ENCODE measurements around the gene TBX10. TPM values are rescaled to one million over a fixed set of nuclear protein-coding genes. Genes with fewer than 3 reads are reported as not detected.

Gene TBX10
- total RNA-seq, 1 experiment from 2014 or later = not detected

- Mint-ChIP-seq H3K4me1 (peaks cover 14 to 16% of the 10 kb centered on the region in 2 experiments), H3K4me3 (no peak overlapping the region), H3K9me3 (peaks cover 18 to 19% of the 10 kb centered on the region in 2 experiments), H3K36me3 (ENCODE audit: insufficient read depth in 1 of 3, low read depth in 3 of 3) (peaks cover 2 to 15% (median 6%) of the 10 kb centered on the region in 3 experiments; a peak in 5 of 7 replicates), H3K27ac (no peak overlapping the region), H3K27me3 (ENCODE audit: low read depth) (peaks cover 4% of the 10 kb centered on the region)
- Histone ChIP-seq H3K79me1 (ENCODE audit: insufficient read depth, low read depth, low read length, poor library complexity, severe bottlenecking) (no peaks in the 10 kb centered on the region), H3K18ac (ENCODE audit: insufficient read length, low read depth, low read length) (no peak overlapping the region), H3K56ac (ENCODE audit: insufficient read length, low read depth, low read length) (no peak overlapping the region), H3K23me2 (ENCODE audit: insufficient read length, low read depth, low read length, poor library complexity, severe bottlenecking) (no peaks in the 10 kb centered on the region), H2AK5ac (ENCODE audit: insufficient read length, low read length) (no peak overlapping the region), H3K27me3 (ENCODE audit: insufficient read depth, low read length) (no peaks in the 10 kb centered on the region), H4K20me1 (ENCODE audit: control insufficient read depth, insufficient read depth, insufficient read length) (peaks cover 3% of the 10 kb centered on the region), H3K9ac (ENCODE audit: extremely low read depth, insufficient read length, low read length) (no peak overlapping the region), H2BK12ac (ENCODE audit: insufficient read length, low read depth, low read length) (no peak overlapping the region), H3K79me2 (ENCODE audit: insufficient read depth, low read length) (no peaks in the 10 kb centered on the region), H3K23ac (ENCODE audit: insufficient read length, low read depth, low read length) (no peak overlapping the region), H3T11ph (ENCODE audit: low read length) (no peak overlapping the region), H2BK15ac (ENCODE audit: low read depth, low read length) (no peak overlapping the region), H3K27ac (ENCODE audit: insufficient read length, low read depth, low read length) (no peak overlapping the region), H2BK5ac (ENCODE audit: insufficient read length, low read length) (no peak overlapping the region), H2BK20ac (ENCODE audit: low read depth, low read length, poor library complexity, severe bottlenecking) (no peak overlapping the region), H4K5ac (ENCODE audit: insufficient read length, low read depth, low read length) (no peak overlapping the region), H3K4ac (ENCODE audit: low read depth, low read length) (no peak overlapping the region), H2AFZ (ENCODE audit: low read length) (no peak overlapping the region), H3K14ac (ENCODE audit: insufficient read depth, low read length) (no peak overlapping the region), H3K4me2 (ENCODE audit: insufficient read depth, insufficient read length, low read length) (no peak overlapping the region), H3K4me1 (ENCODE audit: insufficient read depth, low read length) (no peaks in the 10 kb centered on the region), H4K8ac (replicated peaks; ENCODE audit: insufficient read length, low read depth, low read length) (no peak overlapping the region), H4K91ac (ENCODE audit: insufficient read length, low read depth, low read length) (no peak overlapping the region), H3K9me3 (ENCODE audit: control insufficient read depth, low read depth, low read length) (no peaks in the 10 kb centered on the region), H2BK120ac (ENCODE audit: low read depth, low read length, poor library complexity, severe bottlenecking) (no peak overlapping the region)
- DNase-seq = no peak
- no CpG with 5 or more reads among the region's 3 CpGs for WGBS (ENCODE audit: extremely low coverage, insufficient read length, low lambda C conversion rate)
- no peak for TF ChIP-seq CTCF (conservative IDR thresholded peaks at IDR 0.05)
Observed at GRCh38 chr11:67594480-67594879, 45.1 kb downstream of the TBX10 start.

Data from H9 (cell line).